NCI-H1930 (cell line): ENCODE data around the gene C4orf50.
A peak's percentile ranks its signal among the peaks of the same experiment; 100 is the strongest.

Source experiments
- DNase-seq, 2 experiments: peaks; one replicate each; lab custom pipeline; 2025; lab: John Stamatoyannopoulos, UW

C4orf50 gene

DNA sequence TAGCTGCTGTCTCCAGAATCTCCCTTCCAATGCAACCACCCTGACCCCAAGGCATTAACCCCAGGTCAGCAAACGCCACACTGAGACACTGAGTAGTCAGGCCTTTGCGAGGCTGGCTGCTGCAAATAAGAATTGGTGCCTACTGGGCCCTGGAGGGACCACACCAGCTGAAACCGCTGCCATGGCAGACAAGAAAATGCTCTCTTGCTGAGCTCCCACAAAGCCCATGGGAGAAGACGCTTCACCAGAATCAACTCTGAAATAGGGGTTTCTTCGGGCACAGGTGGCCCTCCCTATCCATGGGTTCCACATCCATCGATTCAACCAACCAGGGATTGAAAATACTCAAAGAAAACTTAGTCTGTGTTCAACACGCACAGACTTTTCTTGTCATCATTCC lies 98.7 kb downstream of the C4orf50 start:
- DNase-seq = no peak

DNA sequence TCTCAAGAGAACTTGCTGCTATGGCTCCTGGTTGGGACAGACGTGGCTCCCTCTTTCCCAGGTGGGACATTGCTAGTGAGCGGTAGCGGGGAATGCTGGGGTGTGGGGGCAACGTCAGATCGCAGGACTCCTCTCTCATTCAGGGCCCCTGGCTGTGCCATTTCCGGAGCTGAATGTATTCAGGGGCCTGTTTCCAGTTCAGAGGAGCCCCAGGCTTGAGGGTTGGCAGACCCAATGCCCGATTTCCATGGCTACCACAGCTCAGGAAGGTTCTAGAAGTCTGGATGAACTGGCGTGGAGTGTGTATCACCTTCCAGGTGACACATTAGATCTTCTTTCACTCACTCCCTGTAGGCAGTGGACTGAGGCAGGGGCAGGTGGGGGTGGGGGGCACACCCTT lies 99.2 kb downstream of the C4orf50 start:
- DNase-seq = no peak

DNA sequence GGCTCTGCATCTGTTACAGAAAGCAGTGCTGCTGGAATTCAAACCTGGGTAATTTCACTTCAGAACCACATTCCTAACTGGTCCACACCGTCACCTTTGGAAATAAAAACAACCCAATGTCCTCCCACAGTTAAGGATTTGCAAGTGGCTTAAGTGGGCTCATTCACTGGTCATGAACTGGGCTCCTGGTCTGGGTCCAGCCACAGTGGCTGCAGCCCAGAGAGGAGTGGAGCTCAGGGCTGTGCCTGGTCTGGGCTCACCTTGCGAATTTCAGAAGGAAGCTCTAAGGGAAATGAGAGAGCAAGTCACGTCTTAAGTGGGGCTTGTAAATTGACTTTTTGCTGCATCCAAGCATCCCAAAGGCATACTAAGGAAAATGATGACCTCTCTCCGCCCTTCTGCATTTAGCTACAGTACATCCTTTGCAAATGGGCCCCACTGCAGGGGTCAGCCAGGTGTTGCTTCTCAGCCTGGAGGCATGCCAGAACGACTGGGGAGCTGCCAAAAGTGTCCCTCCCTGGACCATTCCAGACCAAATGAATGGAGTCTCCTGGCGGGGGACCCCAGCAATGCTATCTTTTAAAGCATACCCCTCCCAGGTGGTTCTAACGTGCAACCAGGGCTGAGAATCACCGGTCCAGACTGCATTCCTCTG lies 99.8 kb downstream of the C4orf50 start:
- no peak for DNase-seq

DNA sequence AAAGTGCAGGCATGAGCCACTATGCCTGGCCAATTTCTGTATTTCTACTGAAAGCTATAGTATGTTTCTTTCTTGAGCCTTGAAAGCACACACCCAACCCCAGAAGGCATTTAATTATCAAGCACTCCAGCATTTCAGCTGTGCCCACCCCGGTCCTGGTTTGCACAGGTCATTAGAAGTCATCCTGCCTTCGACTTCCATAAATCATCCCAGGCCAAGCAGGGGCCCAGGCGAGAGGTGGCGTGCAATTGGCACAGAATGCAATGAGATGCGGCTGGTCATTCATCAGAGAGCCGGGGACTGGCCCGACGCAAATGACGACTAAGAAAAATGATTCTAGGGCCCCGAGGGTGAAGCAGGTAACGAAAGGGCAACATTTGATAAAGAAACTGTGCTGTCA lies 100.6 kb downstream of the C4orf50 start:
- DNase-seq = no peak

DNA sequence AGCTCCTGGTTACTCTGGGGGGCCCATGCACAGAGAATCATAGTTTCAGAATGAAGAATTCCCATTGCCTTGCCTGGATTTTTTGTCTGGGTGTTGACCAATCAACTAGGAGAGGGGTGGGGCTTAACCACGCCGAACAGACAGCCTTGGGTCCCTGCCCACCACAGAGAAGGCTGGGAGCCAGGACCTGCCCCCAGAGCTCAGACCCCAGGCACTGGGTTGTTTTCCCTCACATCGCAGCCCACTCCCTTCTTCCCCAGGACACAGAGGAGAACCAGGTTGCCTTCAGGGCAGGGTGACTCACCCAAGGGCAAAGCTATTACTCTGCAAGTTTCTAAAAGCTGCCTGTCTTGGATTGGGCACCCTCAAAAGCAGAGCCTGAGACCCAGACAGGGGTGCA lies 102.0 kb downstream of the C4orf50 start:
- DNase-seq = no peak

DNA sequence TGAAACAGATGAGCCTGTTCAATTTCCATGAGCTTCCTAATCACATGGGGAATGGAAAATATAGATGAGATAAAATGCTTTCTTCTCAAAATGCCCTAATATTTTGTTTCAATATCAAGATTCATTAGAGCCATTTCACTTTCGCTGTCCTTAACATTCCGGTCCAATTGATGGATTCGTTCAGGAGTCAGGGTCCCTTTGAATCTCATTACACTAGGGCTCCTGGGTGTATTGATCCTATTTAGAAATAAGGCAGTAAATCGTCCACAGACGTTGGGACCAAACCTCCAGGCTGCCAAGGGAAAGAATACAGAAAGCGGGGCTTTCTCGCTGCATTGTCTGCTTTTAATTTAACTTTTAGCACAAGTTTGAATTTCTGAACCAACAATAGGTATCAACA lies 104.8 kb downstream of the C4orf50 start:
- no peak for DNase-seq

DNA sequence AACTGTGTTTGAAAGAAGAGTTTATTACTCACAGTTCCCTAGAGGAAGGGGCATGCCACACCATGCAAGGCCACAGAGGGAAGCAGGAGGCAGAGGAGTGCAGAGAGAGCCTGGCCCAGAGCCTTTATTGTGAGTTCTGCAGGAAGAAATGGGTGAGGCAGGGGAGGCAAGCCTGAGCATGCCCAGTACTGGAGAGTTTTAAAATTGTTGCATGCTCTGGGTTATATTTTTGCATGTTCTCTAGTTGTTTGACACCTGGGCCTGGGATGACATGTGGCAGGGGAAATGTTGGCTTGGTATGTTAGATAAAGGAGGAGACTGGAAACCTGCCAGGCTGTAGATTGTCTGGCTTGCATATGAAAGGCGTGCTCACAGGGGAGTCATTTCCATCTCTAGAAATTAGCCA lies 105.6 kb downstream of the C4orf50 start:
- no peak for DNase-seq

DNA sequence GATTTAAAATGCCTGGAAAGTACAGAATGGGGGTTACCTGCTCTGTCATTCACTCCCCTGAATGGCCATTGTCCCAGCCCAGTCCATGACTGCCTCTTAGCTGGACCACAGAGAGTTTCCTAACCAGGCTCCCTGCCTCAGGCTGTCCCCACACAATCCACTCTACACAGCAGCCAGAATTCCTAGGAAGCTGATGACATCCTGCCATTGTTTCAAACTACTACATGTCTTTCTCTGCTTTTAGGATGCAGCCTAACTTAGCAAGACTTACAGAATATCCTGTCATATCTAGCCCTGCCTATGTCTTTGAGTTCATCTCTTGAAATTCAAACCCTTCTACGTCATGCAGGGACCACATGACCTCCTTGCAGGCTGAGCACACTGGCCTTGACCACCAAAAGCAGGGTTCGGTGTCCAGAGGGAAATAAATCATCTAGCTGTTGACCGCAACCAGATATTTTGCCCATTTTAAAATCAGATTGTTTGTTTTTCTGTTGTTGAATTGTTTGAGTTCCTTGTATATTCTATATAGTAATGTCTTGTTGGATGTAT lies 109.3 kb downstream of the C4orf50 start:
- DNase-seq = no peak

DNA sequence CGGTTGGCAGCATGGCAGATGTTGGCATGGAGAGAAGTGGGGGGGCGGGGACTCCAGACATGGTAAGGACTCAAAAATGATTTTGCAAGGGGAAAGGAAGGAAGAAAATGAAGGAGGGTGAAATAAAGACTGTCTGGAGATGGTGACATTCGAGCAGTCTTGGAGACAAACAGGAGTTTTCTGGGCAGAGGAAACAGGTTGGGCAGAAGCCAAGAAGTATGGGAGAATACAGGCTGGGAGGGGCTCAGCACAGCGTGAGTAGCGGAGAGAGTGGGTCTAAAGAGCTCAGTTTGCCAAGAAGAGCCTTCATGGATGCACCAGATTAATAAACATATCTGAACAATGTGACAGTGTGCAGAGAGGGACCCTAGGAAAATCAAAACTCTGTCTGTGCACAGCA lies 112.0 kb downstream of the C4orf50 start:
- no peak for DNase-seq

DNA sequence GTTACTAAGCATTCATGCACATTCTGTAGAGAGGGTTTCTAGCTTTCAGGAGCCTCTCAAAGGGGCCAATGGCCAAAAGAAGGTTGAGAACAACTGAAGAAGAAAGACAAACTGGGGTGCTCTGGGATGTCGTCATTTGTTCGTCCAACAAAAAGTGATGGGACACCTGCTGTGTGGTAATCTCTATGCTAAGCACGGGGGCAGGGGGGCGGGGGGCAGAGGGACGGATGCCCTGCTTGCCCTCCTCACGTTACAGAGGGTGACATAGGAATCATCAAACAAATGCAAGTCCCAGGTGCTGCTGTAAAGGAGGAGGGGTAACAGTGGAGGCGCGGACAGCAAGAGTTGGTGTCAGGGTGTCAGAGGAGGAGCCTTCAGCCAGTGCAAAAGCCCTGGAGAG lies 112.5 kb downstream of the C4orf50 start:
- DNase-seq = no peak

DNA sequence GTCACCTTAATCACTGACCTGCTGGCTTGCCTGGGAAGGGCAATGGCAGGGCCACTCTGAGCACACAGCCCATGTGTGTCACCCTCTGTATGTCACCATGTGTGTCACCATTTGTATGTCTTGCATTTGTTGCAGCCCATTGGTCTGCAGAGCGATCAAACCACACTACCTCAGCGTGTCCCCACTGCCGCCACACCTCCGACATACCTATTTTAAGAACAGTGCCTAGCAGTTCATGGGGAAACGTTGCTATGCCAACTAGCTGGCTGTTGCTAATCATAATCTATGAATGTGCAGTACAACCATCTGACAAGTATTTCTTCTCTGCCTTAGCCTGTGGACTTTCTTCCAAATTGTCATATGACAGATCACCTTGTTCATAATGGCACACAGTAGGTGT lies 117.4 kb downstream of the C4orf50 start:
- DNase-seq = no peak

DNA sequence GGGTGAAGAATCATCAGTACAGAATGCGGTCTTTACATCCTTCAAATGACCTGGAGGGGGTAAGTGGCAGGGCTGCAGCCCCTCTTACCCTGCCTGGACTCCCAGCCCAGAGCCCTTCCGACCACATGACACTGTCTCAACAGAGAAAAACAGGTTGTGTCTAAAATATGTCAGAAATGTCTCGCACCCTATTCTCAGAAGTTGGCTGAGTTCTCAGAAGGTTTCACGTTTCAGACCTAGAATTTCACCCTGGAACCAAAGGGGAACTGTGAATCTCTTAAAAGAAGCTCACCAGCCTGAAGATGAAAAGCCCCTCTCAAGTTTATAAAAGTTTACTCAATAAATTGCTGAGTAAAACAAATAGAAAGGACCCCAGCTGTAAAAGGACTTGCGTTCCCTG lies 118.3 kb downstream of the C4orf50 start:
- no peak for DNase-seq

DNA sequence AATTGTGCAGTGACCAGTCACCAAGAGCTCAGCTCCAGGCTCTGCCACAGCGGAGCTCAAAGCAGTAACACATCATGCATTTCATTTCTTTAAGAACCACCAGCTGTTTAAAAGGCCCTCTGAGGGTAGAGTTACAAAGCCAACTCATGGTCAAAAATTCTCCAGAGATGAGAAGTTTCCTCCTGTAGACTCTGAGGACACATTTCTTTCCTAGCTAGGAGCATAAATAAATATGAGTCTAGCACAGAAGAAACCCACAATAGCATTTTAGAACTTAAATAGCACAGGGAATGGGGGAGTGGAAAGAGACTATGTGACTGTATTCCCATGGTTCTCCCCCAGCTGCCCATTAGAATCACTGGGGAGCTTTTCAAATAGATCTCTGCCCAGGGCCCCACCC lies 118.8 kb downstream of the C4orf50 start:
- no peak for DNase-seq

DNA sequence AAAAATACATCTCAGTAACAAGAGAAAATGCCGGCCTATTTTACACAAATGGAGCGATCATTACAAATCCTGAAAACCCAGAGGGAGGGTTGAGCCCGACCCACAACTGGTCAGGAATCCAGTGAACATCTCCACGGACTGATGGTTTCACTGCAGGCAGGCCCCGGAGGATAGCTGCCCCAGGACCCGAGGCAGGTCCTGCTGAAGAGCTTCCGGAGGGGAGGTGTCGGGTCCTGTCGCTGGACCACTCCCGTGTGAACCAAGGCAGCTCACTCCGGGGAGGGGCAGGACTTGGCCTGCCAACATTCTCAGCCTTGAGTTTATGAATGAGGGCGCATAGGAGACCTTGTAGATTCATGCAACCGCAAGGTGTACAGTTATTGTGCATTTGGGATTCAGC lies 120.6 kb downstream of the C4orf50 start:
- DNase-seq = no peak

DNA sequence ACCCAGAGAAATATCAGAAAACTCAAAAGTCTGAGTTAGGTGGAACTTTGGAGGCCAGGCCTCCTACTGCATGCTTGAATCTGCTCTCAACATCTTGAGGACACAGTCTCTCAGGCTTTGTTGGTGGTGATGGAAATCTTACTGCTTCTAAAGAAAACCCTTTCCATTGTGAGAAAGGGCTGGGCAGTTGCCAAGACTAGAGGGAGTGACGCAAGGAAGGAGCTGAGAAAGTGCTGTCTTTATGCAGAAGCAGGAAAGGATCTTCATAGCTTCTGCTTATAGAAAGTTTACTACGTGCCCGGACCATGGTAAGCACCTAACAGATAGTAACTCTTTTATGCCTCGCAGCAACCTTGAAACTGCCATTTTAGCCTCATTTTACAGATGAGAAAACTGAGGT lies 122.9 kb downstream of the C4orf50 start:
- DNase-seq = no peak

DNA sequence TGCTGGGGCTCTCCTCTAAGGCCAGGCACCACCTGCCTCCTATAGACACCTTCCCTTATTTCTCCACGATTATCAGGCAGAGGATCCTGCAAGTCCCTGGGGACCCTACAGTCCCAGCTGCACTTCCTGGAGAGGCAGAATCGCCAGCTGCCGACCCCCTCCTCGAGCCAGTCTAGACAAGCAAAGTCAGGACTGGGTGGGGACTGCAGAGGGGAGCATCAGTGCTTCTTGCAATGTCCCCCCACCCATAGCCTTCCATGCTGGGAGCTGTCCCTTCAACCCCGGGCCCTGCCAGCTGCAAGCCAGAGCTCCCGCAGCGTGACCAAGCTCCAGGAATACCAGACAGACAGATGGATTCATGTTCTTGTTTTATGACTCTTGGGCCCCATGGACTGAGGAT lies 124.0 kb downstream of the C4orf50 start:
- DNase-seq = no peak

DNA sequence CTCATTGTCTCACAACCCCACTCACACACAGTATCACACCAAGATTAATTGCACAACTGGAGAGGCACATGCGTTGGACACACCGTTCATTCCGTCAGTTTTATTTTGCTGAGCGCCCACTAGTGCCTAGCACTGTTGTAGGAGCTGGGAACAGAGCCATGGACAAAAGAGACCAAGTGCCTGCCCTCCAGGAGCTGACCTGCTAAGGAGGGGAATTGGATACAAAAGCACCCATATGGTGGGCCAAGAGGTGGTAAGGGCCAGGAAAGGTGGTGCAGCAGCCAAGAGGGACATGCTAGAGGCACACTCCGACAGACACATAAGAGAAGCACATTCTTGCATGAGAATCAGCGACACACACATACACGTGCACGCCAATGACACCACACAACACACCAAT lies 124.6 kb downstream of the C4orf50 start:
- DNase-seq = no peak

DNA sequence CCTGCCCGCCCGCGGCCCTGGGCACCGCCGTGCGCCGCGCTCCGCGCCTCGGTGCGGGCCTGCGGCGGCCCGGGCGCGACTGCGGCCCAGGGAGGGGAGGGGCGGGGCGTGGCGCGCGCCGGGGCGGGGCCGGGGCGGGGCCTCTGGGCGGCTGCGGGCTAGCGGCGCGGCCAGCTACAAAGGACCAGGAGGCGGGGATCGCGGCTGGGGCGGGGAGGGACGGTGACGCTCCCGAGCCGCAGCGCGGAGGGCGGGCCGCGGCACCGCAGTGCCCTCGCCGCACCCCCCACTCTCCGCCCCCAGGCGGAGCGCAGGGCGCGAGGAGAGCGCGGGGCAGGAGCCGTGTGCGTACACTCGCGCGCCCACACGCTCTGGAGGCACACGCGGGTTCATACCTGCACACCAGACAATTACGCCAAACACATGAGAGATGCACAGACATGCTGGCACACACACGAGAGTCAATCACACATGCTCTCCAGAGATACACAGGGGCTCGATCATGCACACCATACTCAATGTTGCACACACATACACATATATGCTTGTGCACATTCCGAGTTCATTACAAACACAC lies 125.1 kb downstream of the C4orf50 start, which contains the start of gene CRMP1:
Gene CRMP1 (minus strand): TSS at position 83 of the 577 bp plus-strand sequence. CDS start 117 bp downstream, outside the sequence.
- DNase-seq = peak; percentile 66 to 82

DNA sequence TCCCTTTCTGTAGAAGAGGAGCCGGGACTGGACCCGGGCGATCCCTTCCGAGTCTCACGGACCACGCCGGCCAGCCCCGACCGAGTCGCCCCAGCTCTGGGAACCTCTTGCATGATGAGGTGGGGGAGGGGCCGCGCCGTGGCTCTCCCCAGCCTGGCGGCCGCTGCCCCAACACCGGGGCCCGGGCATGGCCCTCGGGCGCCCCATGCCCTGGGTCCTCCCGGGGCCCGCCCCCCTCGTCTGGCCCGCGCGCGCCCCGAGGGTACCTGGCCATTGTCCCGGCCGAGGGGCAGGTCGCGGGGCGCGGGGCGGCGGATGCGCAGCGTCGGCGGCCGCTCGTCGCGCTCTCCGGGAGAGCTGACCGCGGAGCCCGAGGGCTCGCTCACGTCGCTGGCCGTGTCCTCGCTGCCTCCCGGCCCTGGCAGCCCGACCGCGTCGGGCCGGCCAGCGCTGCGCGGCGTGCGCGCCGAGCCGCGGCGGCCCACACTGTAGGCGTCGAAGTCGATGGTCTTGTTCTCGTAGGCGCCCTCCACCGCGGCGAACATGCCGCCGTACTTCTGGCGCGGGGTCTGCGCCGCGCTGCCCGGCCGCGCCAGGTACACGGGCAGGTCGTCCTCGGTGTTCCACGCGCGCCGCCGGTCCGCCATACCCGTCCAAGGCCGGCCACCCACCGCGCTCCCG lies 125.8 kb downstream of the C4orf50 start:
- DNase-seq = no peak

DNA sequence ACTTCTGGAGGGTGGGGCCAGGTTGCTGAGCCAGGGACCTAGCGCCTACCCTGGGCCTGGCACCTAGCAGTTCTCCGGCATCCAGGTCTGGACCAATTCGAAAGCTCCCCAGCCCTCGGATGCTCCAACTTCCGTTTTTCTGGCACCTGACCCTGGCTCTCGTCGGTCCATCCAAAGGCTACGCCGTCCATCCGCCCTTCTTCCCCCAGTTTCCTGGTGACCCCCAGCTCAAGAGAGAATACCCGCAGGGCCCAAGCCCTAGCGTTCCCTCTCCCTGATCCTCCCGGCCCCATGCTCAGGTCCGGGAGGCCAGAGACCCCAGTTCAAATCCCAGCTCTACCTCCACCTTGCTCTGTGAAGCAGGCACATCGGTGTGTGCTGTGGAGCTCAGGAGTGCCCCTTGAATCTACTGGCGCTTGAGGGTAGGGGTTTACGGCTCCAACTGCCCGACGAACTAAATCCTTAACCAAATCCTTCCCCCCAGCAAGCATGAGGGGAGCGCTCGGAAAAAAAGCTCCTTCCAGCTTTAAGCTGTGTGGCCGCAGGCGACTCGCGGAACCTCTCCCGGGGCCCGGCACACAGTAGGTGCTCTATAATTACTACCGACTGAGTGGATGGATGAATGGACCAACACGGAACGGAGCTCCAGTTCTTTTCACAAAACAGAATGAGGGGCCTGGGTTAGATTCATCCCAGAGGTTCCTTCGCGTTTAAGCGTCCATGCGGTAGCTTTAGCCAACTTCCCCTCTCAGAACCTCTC lies 126.5 kb downstream of the C4orf50 start:
- no peak for DNase-seq

DNA sequence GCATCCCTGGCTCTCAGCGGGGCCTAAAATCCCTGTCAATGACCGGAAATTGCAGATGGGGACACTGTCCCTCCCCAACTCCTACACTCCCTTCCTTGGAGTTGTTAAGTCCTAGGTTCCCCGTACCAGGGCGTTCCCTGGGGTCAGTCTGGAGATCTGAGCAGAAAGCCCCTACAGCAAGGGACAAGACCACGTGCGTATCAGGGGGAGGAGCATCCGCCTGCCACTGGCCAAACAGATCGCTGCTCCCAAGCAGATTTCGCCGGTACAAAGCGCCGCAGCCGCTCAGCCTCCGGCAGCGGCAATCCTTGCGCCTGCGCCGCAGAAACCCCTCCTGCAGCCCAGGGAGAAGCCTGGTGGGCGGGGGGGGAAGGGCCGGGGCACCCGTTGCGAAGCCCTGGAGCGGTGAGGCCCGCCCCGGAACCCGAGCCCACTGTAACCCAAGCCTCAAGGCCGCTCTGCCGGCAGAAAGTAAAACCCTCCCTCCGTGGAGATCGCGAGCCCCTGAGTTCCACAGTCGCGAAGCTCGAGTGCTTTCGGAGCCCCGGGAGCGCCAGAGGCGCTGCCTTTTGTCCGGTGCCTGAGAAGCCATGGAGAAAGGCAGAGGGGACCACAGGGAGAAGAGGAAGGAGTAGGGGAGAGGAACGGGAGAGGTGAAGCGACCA lies 128.0 kb downstream of the C4orf50 start:
- peak; percentile 76 to 88 for DNase-seq
